Measurements from ENCODE around the gene CHST13.

DNA sequence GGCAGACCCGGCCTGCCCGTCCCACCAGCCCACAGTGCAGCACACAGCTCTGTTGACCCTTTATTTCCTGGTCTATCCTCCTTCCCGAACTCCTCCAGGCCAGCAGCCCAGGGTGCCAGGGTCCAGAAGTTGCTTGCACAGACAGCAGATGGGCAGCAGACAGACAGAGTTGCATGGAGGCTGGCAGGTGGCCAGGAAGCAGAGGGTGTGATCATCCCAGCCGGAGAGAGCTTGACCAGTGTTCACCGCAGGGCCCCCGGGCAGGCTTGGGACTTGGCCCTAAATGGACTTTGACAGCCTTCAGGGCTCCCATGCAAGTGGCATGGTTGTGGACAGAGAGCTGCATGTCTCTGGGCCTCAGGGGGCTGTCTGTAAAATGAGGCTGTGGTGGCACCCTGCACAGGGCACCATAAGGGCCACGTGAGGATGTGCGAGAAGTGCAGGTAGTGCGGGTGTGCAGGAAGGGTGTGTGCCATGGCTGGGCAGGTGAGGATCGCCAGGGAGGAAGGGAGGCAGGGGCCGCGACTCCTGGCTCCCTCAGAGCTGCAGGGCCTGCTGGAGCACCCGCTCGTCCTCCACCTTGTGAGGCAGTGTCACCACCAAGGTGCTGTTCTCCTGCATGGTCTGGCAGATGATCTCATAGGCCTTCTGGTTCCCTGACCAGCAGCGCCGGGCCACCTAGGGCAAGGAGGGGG lies 42.0 kb upstream of the CHST13 start:
- TF ChIP-seq, protein P1, sequence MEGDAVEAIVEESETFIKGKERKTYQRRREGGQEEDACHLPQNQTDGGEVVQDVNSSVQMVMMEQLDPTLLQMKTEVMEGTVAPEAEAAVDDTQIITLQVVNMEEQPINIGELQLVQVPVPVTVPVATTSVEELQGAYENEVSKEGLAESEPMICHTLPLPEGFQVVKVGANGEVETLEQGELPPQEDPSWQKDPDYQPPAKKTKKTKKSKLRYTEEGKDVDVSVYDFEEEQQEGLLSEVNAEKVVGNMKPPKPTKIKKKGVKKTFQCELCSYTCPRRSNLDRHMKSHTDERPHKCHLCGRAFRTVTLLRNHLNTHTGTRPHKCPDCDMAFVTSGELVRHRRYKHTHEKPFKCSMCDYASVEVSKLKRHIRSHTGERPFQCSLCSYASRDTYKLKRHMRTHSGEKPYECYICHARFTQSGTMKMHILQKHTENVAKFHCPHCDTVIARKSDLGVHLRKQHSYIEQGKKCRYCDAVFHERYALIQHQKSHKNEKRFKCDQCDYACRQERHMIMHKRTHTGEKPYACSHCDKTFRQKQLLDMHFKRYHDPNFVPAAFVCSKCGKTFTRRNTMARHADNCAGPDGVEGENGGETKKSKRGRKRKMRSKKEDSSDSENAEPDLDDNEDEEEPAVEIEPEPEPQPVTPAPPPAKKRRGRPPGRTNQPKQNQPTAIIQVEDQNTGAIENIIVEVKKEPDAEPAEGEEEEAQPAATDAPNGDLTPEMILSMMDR (conservative IDR thresholded peaks at IDR 0.05; ENCODE audit: low read length): no peak
- TF ChIP-seq EZH2phosphoT487 (IDR thresholded peaks at IDR 0.05; ENCODE audit: borderline replicate concordance): no peak

Measured in Loucy (cell line).